Ovary (tissue), 9 donors: Measurements from ENCODE around the gene HTRA2. TPM values are rescaled to one million over a fixed set of nuclear protein-coding genes. Genes with fewer than 3 reads are reported as not detected.

ENCODE experiments used
- DNase-seq, 5 donors: peaks; one replicate each; pipeline ENCODE4 v3.0.0-alpha.2; 2019 to 2020
- H3K27ac ChIP-seq, 2 donors: fragments of 200-600 bp; one replicate each; pipeline versions ENCODE4 v1.5.1 to v1.8.0; 2019 to 2022
- H3K27me3 ChIP-seq: fragments of 200-600 bp; one replicate; pipeline ENCODE4 v1.8.0; 2022
- H3K36me3 ChIP-seq: fragments of 200-600 bp; sonication (generic); one replicate; pipeline ENCODE4 v1.5.1; 2019
- H3K4me1 ChIP-seq: one replicate; pipeline ENCODE4 v1.8.1; 2013; ENCODE audit warnings: mild to moderate bottlenecking, moderate library complexity; ENCODE audit not compliant: insufficient read depth
- H3K4me3 ChIP-seq: fragments of 200-600 bp; sonication (generic); one replicate; pipeline ENCODE4 v1.5.1; 2017
- H3K9me3 ChIP-seq, 2 donors: fragments of 200-600 bp in 1 of 2; sonication (generic) in 1 of 2; one replicate each; pipeline versions ENCODE4 v1.5.1 to v1.8.1; 2013 to 2019; ENCODE audit warnings: mild to moderate bottlenecking in 1 of 2, moderate library complexity in 1 of 2
- EP300 ChIP-seq: sonication (generic); formaldehyde crosslinking; IDR thresholded peaks from one replicate; pipeline ENCODE4 v1.6.1; 2017; ENCODE audit warnings: antibody characterized with exemption
- POLR2A ChIP-seq: fragments of 450-650 bp; IDR thresholded peaks from one replicate; pipeline ENCODE4 v1.6.1; 2017; ENCODE audit warnings: antibody characterized with exemption, mild to moderate bottlenecking, moderate library complexity
- WGBS, 3 donors: extraction: QIAGEN DNeasy Blood & Tissue Kit in 1 of 3; methylation state at CpG; one replicate each; pipeline versions ENCODE4 v1.1.5 to v1.1.7; 2013 to 2017; 5-methylcytosine and 5-hydroxymethylcytosine counted together
- intact Hi-C, 4 donors: fragments of 100-400 bp; cut with DNase I; formaldehyde crosslinking; loops; one replicate each; pipeline versions ENCODE4 v1.11.0 to v1.15.1; 2022 to 2023
- polyA plus RNA-seq, 2 donors: library from polyadenylated mRNA; stranded (reverse); fragments of 200-250 nt in 1 of 2; fragments of 350-450 nt in 1 of 2; fragmentation: Illumina TruSeq in 1 of 2; extraction: RNeasy Lipid Tissue Mini Kit (QIAGEN cat#74804) in 1 of 2; gene quantifications; one replicate each; pipeline ENCODE4 v1.2.3, GENCODE V29; 2013 to 2014
- total RNA-seq, 7 donors: library from RNA; depleted of rRNA in 2 of 7; stranded (reverse); fragments of >200 nt in 2 of 7; fragmentation: NEBNext Ultra II Directional in 3 of 7; extraction: Animal tissue kit (Norgen Biotek cat#: 25700) in 3 of 7; gene quantifications; one replicate each; pipeline versions ENCODE4 v1.1.0 to v1.2.4, GENCODE V29; 2016 to 2023
- TF ChIP-seq, protein P1 (sequence below), 3 donors: fragments of 450-650 bp in 2 of 3; fragments of 200-600 bp in 1 of 3; IDR thresholded peaks; one replicate each; pipeline versions ENCODE4 v1.5.1 to v1.8.0; 2016 to 2022; ENCODE audit warnings: antibody characterized with exemption in 3 of 3, mild to moderate bottlenecking in 1 of 3
- donor health status: DM: no; HTN: no; CAD: no; lungs with moderate emphysema.
- donor health status: DM: no; HTN: no; CAD: no.
- donor health status: Bipolar disorder and iron deficiency.
- donor health status: DM: yes; HTN: yes; CAD: no.
- donor health status: DM: no; HTN: no; CAD: no.
- donor health status: DM: yes; HTN: yes; CAD: no.

Gene HTRA2
- total and polyA plus RNA-seq, 9 donors: 28.7 to 47.6 (median 36.9) TPM

DNA sequence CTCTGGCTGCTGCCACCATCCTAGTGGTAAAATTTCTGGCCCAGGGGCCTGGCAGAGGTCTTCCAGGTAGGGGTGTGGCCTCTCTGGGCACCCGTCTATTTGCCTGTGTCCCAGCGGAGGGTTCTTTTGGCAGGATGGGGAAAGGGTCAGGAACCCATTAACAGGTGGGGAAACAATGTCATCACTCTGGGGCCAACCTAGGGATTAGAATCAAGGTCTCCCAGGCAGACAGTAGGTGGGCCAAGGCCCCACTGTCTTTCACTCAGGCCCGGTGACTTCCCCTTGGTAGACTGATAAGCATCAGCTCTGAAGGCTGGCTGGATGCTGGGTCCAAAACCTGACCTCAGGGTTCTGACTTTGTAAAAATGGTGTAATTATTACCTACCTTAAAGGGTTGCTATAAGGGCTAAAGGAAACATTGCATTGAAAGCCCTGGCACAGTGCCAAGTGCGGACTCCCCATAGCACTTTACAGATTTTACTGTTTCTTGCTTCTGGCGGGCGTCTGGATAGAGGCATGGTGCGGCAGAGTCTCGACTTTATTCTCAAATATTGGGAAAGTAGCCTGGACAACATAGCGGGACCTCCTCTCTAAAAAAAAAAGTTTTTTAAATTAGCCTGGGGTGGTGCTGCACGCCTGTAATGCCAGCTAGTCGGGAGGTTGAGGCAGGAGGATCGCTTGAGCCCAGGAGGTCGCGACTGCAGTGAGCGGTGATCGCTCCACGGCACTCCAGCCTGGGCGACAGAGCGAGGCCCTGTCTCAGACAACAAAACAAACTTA is 32.5 kb upstream of the HTRA2 start:
- no peak overlapping the region for H3K27ac ChIP-seq
- 28 to 44% (median 31%) methylated on average over 18 to 19 of the region's 19 CpGs for WGBS, 3 donors
- TF ChIP-seq POLR2A (no peak), EP300 (no peak)
- TF ChIP-seq, protein P1, sequence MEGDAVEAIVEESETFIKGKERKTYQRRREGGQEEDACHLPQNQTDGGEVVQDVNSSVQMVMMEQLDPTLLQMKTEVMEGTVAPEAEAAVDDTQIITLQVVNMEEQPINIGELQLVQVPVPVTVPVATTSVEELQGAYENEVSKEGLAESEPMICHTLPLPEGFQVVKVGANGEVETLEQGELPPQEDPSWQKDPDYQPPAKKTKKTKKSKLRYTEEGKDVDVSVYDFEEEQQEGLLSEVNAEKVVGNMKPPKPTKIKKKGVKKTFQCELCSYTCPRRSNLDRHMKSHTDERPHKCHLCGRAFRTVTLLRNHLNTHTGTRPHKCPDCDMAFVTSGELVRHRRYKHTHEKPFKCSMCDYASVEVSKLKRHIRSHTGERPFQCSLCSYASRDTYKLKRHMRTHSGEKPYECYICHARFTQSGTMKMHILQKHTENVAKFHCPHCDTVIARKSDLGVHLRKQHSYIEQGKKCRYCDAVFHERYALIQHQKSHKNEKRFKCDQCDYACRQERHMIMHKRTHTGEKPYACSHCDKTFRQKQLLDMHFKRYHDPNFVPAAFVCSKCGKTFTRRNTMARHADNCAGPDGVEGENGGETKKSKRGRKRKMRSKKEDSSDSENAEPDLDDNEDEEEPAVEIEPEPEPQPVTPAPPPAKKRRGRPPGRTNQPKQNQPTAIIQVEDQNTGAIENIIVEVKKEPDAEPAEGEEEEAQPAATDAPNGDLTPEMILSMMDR (IDR thresholded peaks at IDR 0.05): no peak
- no peaks in the 10 kb centered on the region for H3K9me3 ChIP-seq
- H3K27me3 ChIP-seq: no peaks in the 10 kb centered on the region
- H3K36me3 ChIP-seq: no peaks in the 10 kb centered on the region
- intact Hi-C loops: no loop called here
- DNase-seq: no peak
- peaks cover 2% of the 10 kb centered on the region for H3K4me1 ChIP-seq
- no peak overlapping the region for H3K4me3 ChIP-seq

DNA sequence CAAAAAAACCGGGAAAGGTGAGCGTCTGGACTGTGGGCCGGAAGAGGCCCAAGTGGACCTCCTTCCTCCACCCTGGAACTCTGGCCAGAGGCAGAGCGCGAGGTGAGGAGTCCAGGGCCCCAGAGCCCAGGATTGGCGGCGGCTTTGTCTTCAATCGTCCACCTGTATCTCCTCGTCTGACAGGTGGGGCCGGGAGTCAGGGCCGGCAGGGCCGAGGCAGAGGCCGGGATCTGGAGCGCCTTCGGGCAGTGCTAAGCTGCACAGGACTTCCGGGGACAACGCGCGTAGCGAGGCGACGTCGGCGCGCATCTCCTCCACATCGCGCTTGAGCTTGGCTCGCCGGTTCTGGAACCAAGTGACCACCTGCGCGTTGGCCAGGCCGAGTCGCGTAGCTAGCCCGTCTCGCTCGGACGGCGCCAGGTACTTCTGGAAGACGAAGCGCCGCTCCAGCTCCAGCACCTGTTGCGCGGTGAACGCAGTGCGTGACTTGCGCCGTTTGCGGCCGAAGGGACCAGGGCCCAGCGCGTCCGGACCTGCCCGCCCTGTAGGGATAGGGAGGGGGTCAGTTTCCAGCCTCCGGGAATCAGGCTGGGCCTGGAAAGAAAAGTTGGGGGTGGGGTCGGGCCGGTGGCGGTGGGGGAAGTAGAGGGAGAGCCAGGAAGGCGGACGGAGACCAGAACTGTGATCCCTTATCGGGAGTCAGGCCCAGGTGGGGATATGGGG is 31.8 kb upstream of the HTRA2 start:
- peak in 1 of 5 donors; percentile 42 for DNase-seq
- peaks cover 2% of the 10 kb centered on the region for H3K4me1 ChIP-seq
- no peak overlapping the region for H3K27ac ChIP-seq
- H3K27me3 ChIP-seq: no peaks in the 10 kb centered on the region
- no peaks in the 10 kb centered on the region for H3K9me3 ChIP-seq
- H3K4me3 ChIP-seq: no peak overlapping the region
- no peaks in the 10 kb centered on the region for H3K36me3 ChIP-seq
- intact Hi-C loops: no loop called here
- 1 to 2% (median 2%) methylated on average over 38 to 61 of the region's 61 CpGs for WGBS, 3 donors
- TF ChIP-seq, protein P1 (IDR thresholded peaks at IDR 0.05): no peak

DNA sequence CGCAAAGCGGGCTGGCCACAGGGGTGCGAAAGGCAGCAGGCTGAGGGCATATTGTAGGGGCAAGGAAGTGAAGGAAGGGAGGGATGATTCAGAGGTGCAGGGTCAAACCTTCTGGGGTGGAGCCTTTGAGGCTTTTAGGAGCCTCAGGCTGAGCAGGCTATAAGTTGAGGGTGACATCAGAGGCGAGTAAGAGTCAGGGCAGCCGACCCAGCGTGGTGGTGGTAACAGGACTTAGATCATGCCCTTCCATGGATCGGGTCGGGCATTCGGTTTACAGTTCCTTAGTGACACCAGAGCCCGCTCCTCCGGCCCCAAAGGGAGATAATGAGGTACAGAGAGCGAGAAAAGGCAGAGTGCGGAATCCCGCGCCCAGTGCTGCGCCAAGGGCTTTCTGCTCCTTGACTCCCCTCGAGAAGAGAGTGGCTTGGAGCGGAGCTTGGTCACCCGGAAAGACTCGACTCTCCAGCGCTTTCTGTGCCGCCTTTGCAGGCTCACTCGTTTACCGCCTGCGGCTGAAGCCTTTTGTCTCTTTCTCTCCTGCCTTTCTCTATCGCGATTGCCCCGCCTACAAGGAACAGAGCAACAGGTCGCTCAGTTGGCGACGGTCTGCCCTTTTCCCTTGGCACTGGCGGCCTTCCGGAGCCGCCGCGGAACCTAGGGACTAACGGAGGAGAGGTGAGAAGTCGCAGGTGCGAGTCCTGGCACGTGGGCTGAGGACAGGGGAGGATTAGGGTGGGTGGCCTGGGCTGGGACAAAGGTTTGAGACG is 31.1 kb upstream of the HTRA2 start:
- Histone ChIP-seq H3K36me3 (no peaks in the 10 kb centered on the region), H3K9me3 (no peaks in the 10 kb centered on the region), H3K27ac (no peak overlapping the region), H3K4me1 (peaks cover 2% of the 10 kb centered on the region), H3K27me3 (no peaks in the 10 kb centered on the region), H3K4me3 (no peak overlapping the region)
- no peak for DNase-seq
- WGBS, 3 donors: 1 to 2% (median 2%) methylated on average over 41 of the region's 41 CpGs
- TF ChIP-seq, protein P1 (IDR thresholded peaks at IDR 0.05): no peak
- no peak for TF ChIP-seq EP300
- no peak for TF ChIP-seq POLR2A
- intact Hi-C loops: no loop called here

DNA sequence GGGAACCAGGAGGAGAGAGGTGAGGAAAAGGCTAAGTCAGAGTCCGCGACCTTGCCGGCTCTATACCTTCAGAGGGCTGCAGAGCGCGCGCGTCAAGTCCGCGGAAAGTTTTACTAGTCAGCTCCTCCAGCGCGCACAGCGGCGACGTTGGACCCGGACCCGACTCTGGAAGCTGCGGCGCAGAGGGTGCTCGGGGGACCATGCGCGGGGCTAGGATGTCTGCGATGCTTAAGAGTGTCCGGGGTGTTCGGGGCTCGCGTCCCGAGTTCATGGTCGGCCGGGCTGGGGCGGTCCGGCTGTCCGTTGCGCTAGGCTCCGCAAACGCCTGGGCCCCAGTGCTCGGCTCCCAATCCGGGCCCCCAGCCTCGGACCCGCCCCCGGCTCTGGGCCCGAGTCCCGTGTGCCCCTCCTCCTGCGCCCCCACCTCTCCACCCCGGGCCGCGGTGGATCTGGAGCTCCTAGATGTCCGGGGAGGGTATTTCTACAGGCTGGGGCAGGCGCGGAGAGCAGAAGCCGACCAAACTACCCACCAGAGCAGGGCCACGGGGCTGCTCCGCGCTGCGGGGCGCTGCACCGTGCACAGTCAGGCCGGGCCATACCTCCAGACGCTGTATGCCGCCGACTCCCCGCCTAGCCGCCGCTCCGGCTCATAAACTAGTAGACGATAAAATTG is 30.3 kb upstream of the HTRA2 start, which contains the start of gene LBX2:
TSS of gene LBX2 (minus strand) at position 337 of the 673 bp plus-strand sequence. CDS start at position 271, 66 bp downstream.
- DNase-seq: no peak
- intact Hi-C loops: no loop called here
- Histone ChIP-seq H3K4me3 (no peak within 1 kb of the TSS), H3K27me3 (no peaks in the 10 kb centered on the region), H3K9me3 (no peaks in the 10 kb centered on the region), H3K4me1 (peaks cover 2% of the 10 kb centered on the region), H3K27ac (no peak within 1 kb of the TSS), H3K36me3 (no peaks in the 10 kb centered on the region)
- WGBS, 3 donors: 2 to 4% (median 3%) methylated on average over 65 of the region's 65 CpGs
- no peak for TF ChIP-seq POLR2A
- no peak for TF ChIP-seq EP300
